GM12878 (cell line): ENCODE data around the gene PPP1R10. TPM values are rescaled to one million over a fixed set of nuclear protein-coding genes. Genes with fewer than 3 reads are reported as not detected.
A peak's percentile ranks its signal among the peaks of the same experiment; 100 is the strongest.
"Not testable (repeated sequence)": the region's sequence is repeated elsewhere in the genome, so short reads cannot be mapped to it uniquely, and the experiment has no call there.

Experiments
- ATAC-seq: fragments of 200-7000 bp; cut with Tn5 transposase; 3 replicates; pipeline ENCODE4 v1.9.1; 2020; ENCODE audit warnings: mild to moderate bottlenecking, moderate library complexity
- BruUV-seq: library from RNA; stranded (reverse); fragments of 400-500 nt; replicated peaks from 2 replicates; lab custom pipeline; 2021; lab: Mats Ljungman, UMichigan
- CTCF ChIA-PET: fragments of 300-600 bp; sonication (Branson Sonifier 250); formaldehyde crosslinking; extraction: SDS; loops from one replicate; lab custom pipeline; 2021; ENCODE audit warnings: inconsistent platforms; lab: Yijun Ruan, JAX
- POLR2A ChIA-PET: fragments of 350-600 bp; formaldehyde crosslinking; extraction: SDS; loops from one replicate; lab custom pipeline; 2021; ENCODE audit warnings: inconsistent platforms; lab: Charles Lee
- RAD21 ChIA-PET: fragments of 300-600 bp; sonication (Branson Sonifier 250); formaldehyde crosslinking; loops from one replicate; lab custom pipeline; 2023; ENCODE audit warnings: antibody characterized with exemption; ENCODE audit not compliant: unreplicated experiment; lab: Charles Lee
- SMC1A ChIA-PET: fragments of 300-600 bp; sonication (Branson Sonifier 250); formaldehyde crosslinking; loops from one replicate; lab custom pipeline; 2023; ENCODE audit not compliant: unreplicated experiment, uncharacterized antibody; lab: Charles Lee
- DNase-seq: peaks from one replicate; pipeline ENCODE4 v3.0.0-alpha.2; 2011; ENCODE audit warnings: low read depth, low spot score
- FAIRE-seq: peaks from 3 replicates; lab custom pipeline; 2011; peaks lifted over from hg19 to GRCh38; lab: Jason Lieb, UNC
- H2AFZ ChIP-seq: 2 replicates; pipeline ENCODE4 v1.6.0; 2011; ENCODE audit warnings: low read depth, low read length, control low read depth; ENCODE audit not compliant: control insufficient read depth
- H3K27ac ChIP-seq: 2 replicates; pipeline ENCODE4 v1.5.1; 2011; ENCODE audit warnings: control low read depth; ENCODE audit not compliant: control insufficient read depth, insufficient read depth
- H3K27me3 ChIP-seq, 2 experiments: replicated peaks in 1 of 2; 2 replicates each; pipeline versions ENCODE4 v1.6.0 to v1.6.1; 2011; ENCODE audit warnings: low read length in 1 of 2; ENCODE audit not compliant: control insufficient read depth in 2 of 2, insufficient read depth in 2 of 2
- H3K36me3 ChIP-seq, 2 experiments: 2 replicates each; pipeline ENCODE4 v1.5.1; 2011; ENCODE audit warnings: low read length in 1 of 2; ENCODE audit not compliant: control insufficient read depth in 2 of 2, insufficient read depth in 2 of 2
- H3K4me1 ChIP-seq: 2 replicates; pipeline ENCODE4 v1.6.1; 2011; ENCODE audit warnings: mild to moderate bottlenecking, low read length, moderate library complexity, mixed read lengths; ENCODE audit not compliant: control insufficient read depth, insufficient read depth
- H3K4me2 ChIP-seq: 2 replicates; pipeline ENCODE4 v1.6.0; 2011; ENCODE audit warnings: control low read depth; ENCODE audit not compliant: control insufficient read depth, insufficient read depth
- H3K4me3 ChIP-seq: fragments of 200-600 bp; sonication (generic); 2 replicates; pipeline ENCODE4 v1.5.1; 2016
- H3K79me2 ChIP-seq: 2 replicates; pipeline ENCODE4 v1.6.0; 2011; ENCODE audit warnings: low read length; ENCODE audit not compliant: control insufficient read depth, insufficient read depth
- H3K9ac ChIP-seq: 2 replicates; pipeline ENCODE4 v1.8.0; 2011; ENCODE audit warnings: low read length, control low read depth, mixed read lengths; ENCODE audit not compliant: control insufficient read depth, insufficient read depth
- H3K9me3 ChIP-seq: replicated peaks from 3 replicates; pipeline ENCODE4 v1.5.1; 2011; ENCODE audit warnings: mild to moderate bottlenecking, low read length; ENCODE audit not compliant: control insufficient read depth, insufficient read depth
- H4K20me1 ChIP-seq: 2 replicates; pipeline ENCODE4 v1.6.0; 2011; ENCODE audit not compliant: control insufficient read depth, insufficient read depth
- ATF3 ChIP-seq: IDR thresholded peaks from 2 replicates; pipeline ENCODE4 v1.6.1; 2011; ENCODE audit warnings: low read depth, mild to moderate bottlenecking, low read length, moderate library complexity, borderline replicate concordance; ENCODE audit errors: extremely low read depth
- ATF7 ChIP-seq: fragments of 450-650 bp; IDR thresholded peaks from 2 replicates; pipeline ENCODE4 v1.6.1; 2016; ENCODE audit warnings: low read depth, mild to moderate bottlenecking
- CUX1 ChIP-seq: IDR thresholded peaks from 2 replicates; pipeline ENCODE4 v1.6.1; 2012; ENCODE audit warnings: improper control_type of control experiment, low read depth, low read length; ENCODE audit not compliant: insufficient replicate concordance
- JUNB ChIP-seq: IDR thresholded peaks from 2 replicates; pipeline ENCODE4 v1.6.1; 2016; ENCODE audit warnings: antibody characterized with exemption, mild to moderate bottlenecking
- MEF2A ChIP-seq: IDR thresholded peaks from 2 replicates; pipeline ENCODE4 v1.6.1; 2011; ENCODE audit warnings: low read depth, mild to moderate bottlenecking, low read length, moderate library complexity; ENCODE audit not compliant: insufficient read depth
- WGBS: methylation state at CpG from one replicate; pipeline ENCODE4 v1.1.6; 2016; ENCODE audit warnings: low lambda C conversion rate; ENCODE audit not compliant: insufficient replicate concordance, insufficient coverage; ENCODE audit errors: missing lambda C conversion rate; 5-methylcytosine and 5-hydroxymethylcytosine counted together
- in situ Hi-C: fragments of 300-500 bp; cut with MboI; formaldehyde crosslinking; loops from 9 replicates; pipeline ENCODE4 v1.14.3; 2018; ENCODE audit warnings: mixed read lengths
- intact Hi-C: fragments of 100-400 bp; cut with micrococcal nuclease; formaldehyde crosslinking; loops from one replicate; pipeline ENCODE4 v1.14.2; 2022; ENCODE audit not compliant: unreplicated experiment
- polyA plus RNA-seq, 11 experiments: library from polyadenylated mRNA; depleted of rRNA in 4 of 11; unstranded in 6 of 11; stranded (reverse) in 5 of 11; fragments of >200 nt; fragmentation: Nextera tagmentation in 4 of 11; fragmentation: Illumina TruSeq in 1 of 11; extraction: Ambion mirVana in 4 of 11; extraction: Trizol in 1 of 11; gene quantifications; 1 replicate in 1 of 11; 2 replicates in 10 of 11; pipeline versions ENCODE4 v1.2.1 to v1.2.3, GENCODE V29; 2011 to 2016; ENCODE audit warnings: inconsistent platforms in 2 of 11, missing spikeins in 2 of 11, low read depth in 1 of 11
- total RNA-seq, 4 experiments: library from RNA; depleted of rRNA in 3 of 4; stranded (reverse); fragments of >200 nt in 3 of 4; fragmentation: Illumina TruSeq in 1 of 4; extraction: Trizol in 1 of 4; gene quantifications; 2 replicates each; pipeline versions ENCODE4 v1.2.1 to v1.2.3, GENCODE V29; 2013 to 2021

PPP1R10 gene
- total and polyA plus RNA-seq, 10 of the 15 experiments (the other 5 are each of a cell fraction or from before 2014, with no cell fraction given), result 11.3 to 83.8 (median 41.2) TPM

- ATAC-seq, H4K20me1 ChIP-seq, H2AFZ ChIP-seq, intact Hi-C loops, H3K79me2 ChIP-seq, H3K27me3 ChIP-seq, FAIRE-seq, POLR2A ChIA-PET, RAD21 ChIA-PET, H3K4me3 ChIP-seq, H3K9ac ChIP-seq, DNase-seq: not testable (repeated sequence)
- H3K36me3 ChIP-seq, result peaks cover 17 to 21% of the 10 kb centered on the region in 2 experiments
- 39% methylated on average over 2 of the region's 2 CpGs for WGBS
- CTCF ChIA-PET, result interaction anchor here (0.7 kb wide), 1 partner anchor 32 kb away, joined by 3 read pairs; no protein-coding TSS in a partner anchor
- peak; percentile 11; the same call in 1 of the 2 replicates for TF ChIP-seq JUNB
- 0 out of 2 replicates have a peak, but pooled peaks have one; percentile 40 for TF ChIP-seq ATF7
- TF ChIP-seq, all 136 proteins: peak for 2; not testable (repeated sequence) for 134
- BruUV-seq, H3K4me2 ChIP-seq, in situ Hi-C loops, H3K27ac ChIP-seq, H3K4me1 ChIP-seq, SMC1A ChIA-PET, H3K9me3 ChIP-seq: not testable (repeated sequence)
These were observed 49.3 kb upstream of the PPP1R10 start for GRCh38 chr6:30666300-30666699.

GRCh38 chr6:30664994-30665767, 48.1 kb upstream of the PPP1R10 start:
- CTCF ChIA-PET, result interaction anchor here (0.8 to 1.4 kb wide), 4 partner anchors 54 to 183 kb away, joined by 3 to 4 read pairs (median 3); no protein-coding TSS in a partner anchor
- Histone ChIP-seq H3K4me3 (no peak overlapping the region), H3K4me1 (no peaks in the 10 kb centered on the region), H3K36me3 (peaks cover 20 to 24% of the 10 kb centered on the region in 2 experiments), H3K79me2 (no peaks in the 10 kb centered on the region), H3K9ac (no peak overlapping the region), H3K4me2 (no peak overlapping the region), H4K20me1 (no peaks in the 10 kb centered on the region), H3K27me3 (no peaks in the 10 kb centered on the region), H3K27ac (no peak overlapping the region), H2AFZ (no peak overlapping the region), H3K9me3 (no peaks in the 10 kb centered on the region)
- SMC1A ChIA-PET, result no interaction called here
- ATAC-seq (no peak), FAIRE-seq (no peak), DNase-seq (no peak)
- in situ Hi-C loops, result no loop called here
- intact Hi-C loops, result no loop called here
- RAD21 ChIA-PET, result interaction anchor here (0.9 kb wide), 1 partner anchor 67 kb away, joined by 3 read pairs; no protein-coding TSS in a partner anchor
- 95% methylated on average over 34 of the region's 34 CpGs for WGBS
- POLR2A ChIA-PET, result interaction anchor here (0.6 to 1.2 kb wide), 2 partner anchors 52 to 294 kb away, joined by 3 to 4 read pairs; no protein-coding TSS in a partner anchor
- TF ChIP-seq ATF3 (no peak), CUX1 (no peak), MEF2A (no peak)
- TSS peak; percentile 22 for BruUV-seq
